GM21360 (cell line): ENCODE results near the gene SGSM2.
A peak's percentile ranks its signal among the peaks of the same experiment; 100 is the strongest.
"Not testable (repeated sequence)": the region's sequence is repeated elsewhere in the genome, so short reads cannot be mapped to it uniquely, and the experiment has no call there.

Experiments
- ATAC-seq: cut with Tn5 transposase; IDR thresholded peaks from one replicate; pipeline ENCODE4 v1.9.1; 2021; ENCODE audit warnings: mild to moderate bottlenecking, moderate library complexity; ENCODE audit not compliant: unreplicated experiment

SGSM2 gene

GRCh38 chr17:2336852-2337543, at the start of gene SGSM2:
Gene SGSM2 (plus strand): TSS chr17:2337501. CDS start chr17:2337689, 188 bp downstream.
- peak; percentile 12 for ATAC-seq

GRCh38 chr17:2289878-2290478, 47.3 kb upstream of the SGSM2 start:
- ATAC-seq: no peak

GRCh38 chr17:2292100-2292499, 45.2 kb upstream of the SGSM2 start:
- ATAC-seq: no peak

GRCh38 chr17:2295575-2295974, 41.7 kb upstream of the SGSM2 start:
- no peak for ATAC-seq

GRCh38 chr17:2297023-2297422, 40.3 kb upstream of the SGSM2 start:
- no peak for ATAC-seq

GRCh38 chr17:2299136-2299535, 38.2 kb upstream of the SGSM2 start:
- ATAC-seq: no peak

GRCh38 chr17:2299756-2300155, 37.5 kb upstream of the SGSM2 start:
- ATAC-seq: no peak

- ATAC-seq: no peak
Measured at GRCh38 chr17:2302778-2303203, 34.5 kb upstream of the SGSM2 start.

- ATAC-seq: peak; percentile 74
Measured at GRCh38 chr17:2303204-2304188, 33.8 kb upstream of the SGSM2 start, which contains the start of the genes SMG6 and SRR. Gene SMG6 (minus strand): TSS chr17:2303785. CDS start chr17:2303720, 65 bp downstream. Gene SRR (plus strand): TSS chr17:2303950. CDS start chr17:2315561, 11,611 bp downstream.

GRCh38 chr17:2304931-2305330, 32.4 kb upstream of the SGSM2 start:
- ATAC-seq: no peak

- no peak for ATAC-seq
Measured at GRCh38 chr17:2309338-2310154, 27.8 kb upstream of the SGSM2 start.

- no peak for ATAC-seq
Measured at GRCh38 chr17:2312736-2313135, 24.6 kb upstream of the SGSM2 start.

GRCh38 chr17:2316916-2317205, 20.4 kb upstream of the SGSM2 start:
- not testable (repeated sequence) for ATAC-seq

GRCh38 chr17:2317796-2318195, 19.5 kb upstream of the SGSM2 start:
- ATAC-seq: no peak

GRCh38 chr17:2319051-2319450, 18.2 kb upstream of the SGSM2 start:
- ATAC-seq: no peak

GRCh38 chr17:2321399-2321798, 15.9 kb upstream of the SGSM2 start:
- ATAC-seq: no peak

GRCh38 chr17:2323629-2324314, 13.5 kb upstream of the SGSM2 start:
- no peak for ATAC-seq

GRCh38 chr17:2331303-2331702, 6.0 kb upstream of the SGSM2 start:
- no peak for ATAC-seq

GRCh38 chr17:2335726-2336214, 1.5 kb upstream of the SGSM2 start:
- no peak for ATAC-seq
